Measurements from ENCODE around the gene KRT80.

KRT80 gene

GRCh38 chr12:52210186-52210924, 18.5 kb upstream of the KRT80 start:
- no peak for DNase-seq

- no peak for DNase-seq
Measured at GRCh38 chr12:52209321-52209720, 17.5 kb upstream of the KRT80 start.

GRCh38 chr12:52208424-52209165, 16.8 kb upstream of the KRT80 start:
- no peak for DNase-seq

GRCh38 chr12:52207895-52208294, 16.1 kb upstream of the KRT80 start:
- no peak for DNase-seq

GRCh38 chr12:52207106-52207505, 15.3 kb upstream of the KRT80 start:
- no peak for DNase-seq

GRCh38 chr12:52206304-52207040, 14.7 kb upstream of the KRT80 start:
- no peak for DNase-seq

- no peak for DNase-seq
Measured at GRCh38 chr12:52205612-52206303, 13.9 kb upstream of the KRT80 start.

GRCh38 chr12:52204931-52205505, 13.2 kb upstream of the KRT80 start:
- DNase-seq = no peak

GRCh38 chr12:52204095-52204930, 12.5 kb upstream of the KRT80 start:
- no peak for DNase-seq

- no peak for DNase-seq
Measured at GRCh38 chr12:52203079-52203921, 11.5 kb upstream of the KRT80 start.

GRCh38 chr12:52202361-52203078, 10.7 kb upstream of the KRT80 start:
- DNase-seq = no peak

GRCh38 chr12:52201451-52201839, 9.6 kb upstream of the KRT80 start:
- DNase-seq = no peak

GRCh38 chr12:52200781-52201450, 9.1 kb upstream of the KRT80 start:
- no peak for DNase-seq

- DNase-seq = no peak
Measured at GRCh38 chr12:52200086-52200780, 8.4 kb upstream of the KRT80 start.

GRCh38 chr12:52199294-52199919, 7.6 kb upstream of the KRT80 start:
- DNase-seq = no peak

GRCh38 chr12:52198454-52199215, 6.8 kb upstream of the KRT80 start:
- DNase-seq = no peak

GRCh38 chr12:52197371-52198231, 5.8 kb upstream of the KRT80 start:
- DNase-seq = no peak

Data from activated gamma-delta T cell treated with Interleukin-2 at 50 U/mL for 16 hours (primary cell).